HEK293 (cell line): ENCODE data around the gene ALG6.
A peak's percentile ranks its signal among the peaks of the same experiment; 100 is the strongest.

ENCODE experiments used
- CTCF ChIA-PET: fragments of 350-600 bp; formaldehyde crosslinking; extraction: SDS; loops from one replicate; lab custom pipeline; 2021; ENCODE audit warnings: antibody characterized with exemption; lab: Yijun Ruan, JAX
- POLR2A ChIA-PET: fragments of 300-600 bp; formaldehyde crosslinking; extraction: SDS; loops from one replicate; lab custom pipeline; 2020; ENCODE audit warnings: antibody characterized with exemption, inconsistent platforms; lab: Yijun Ruan, JAX
- H3K27ac ChIP-seq: fragments of 200-500 bp; sonication (Bioruptor generic); 2 replicates; pipeline ENCODE4 v1.5.1; 2014; ENCODE audit warnings: low read depth, low read length, control low read depth, inconsistent platforms; ENCODE audit errors: extremely low read depth
- H3K36me3 ChIP-seq, 2 experiments: fragments of 200-500 bp in 1 of 2; sonication (Bioruptor generic) in 1 of 2; 1 replicate in 1 of 2; 2 replicates in 1 of 2; pipeline ENCODE4 v1.5.1; 2014 to 2017; ENCODE audit warnings: inconsistent platforms in 2 of 2, low read length in 2 of 2; ENCODE audit not compliant: control insufficient read depth in 2 of 2, insufficient read depth in 1 of 2
- H3K4me1 ChIP-seq: fragments of 200-500 bp; sonication (Bioruptor generic); 2 replicates; pipeline ENCODE4 v1.5.1; 2014; ENCODE audit warnings: mild to moderate bottlenecking, low read length, inconsistent platforms; ENCODE audit not compliant: control insufficient read depth, insufficient read depth
- H3K4me3 ChIP-seq: 2 replicates; pipeline ENCODE4 v1.5.1; 2011; ENCODE audit warnings: low read depth, mild to moderate bottlenecking, control low read depth, low read length, moderate library complexity
- H3K9me3 ChIP-seq: fragments of 200-500 bp; sonication (Bioruptor generic); 2 replicates; pipeline ENCODE4 v1.5.1; 2014; ENCODE audit warnings: low read depth, low read length, inconsistent platforms; ENCODE audit not compliant: control insufficient read depth, insufficient read depth
- BCL11B ChIP-seq: fragments of 450-650 bp; formaldehyde crosslinking; IDR thresholded peaks from 2 replicates; pipeline ENCODE4 v1.5.1; 2016; ENCODE audit warnings: low read depth, missing biosample characterization, missing genetic modification characterization
- KLF1 ChIP-seq: fragments of 450-650 bp; formaldehyde crosslinking; IDR thresholded peaks from 2 replicates; pipeline ENCODE4 v1.5.1; 2016; ENCODE audit warnings: missing biosample characterization, missing genetic modification characterization
- PRDM1 ChIP-seq: fragments of 450-650 bp; formaldehyde crosslinking; IDR thresholded peaks from 2 replicates; pipeline ENCODE4; 2016; ENCODE audit warnings: missing biosample characterization, missing genetic modification characterization
- RBAK ChIP-seq: fragments of 450-650 bp; formaldehyde crosslinking; IDR thresholded peaks from 2 replicates; pipeline ENCODE4 v1.5.1; 2016; ENCODE audit warnings: missing biosample characterization, missing genetic modification characterization
- SP7 ChIP-seq: fragments of 450-650 bp; formaldehyde crosslinking; IDR thresholded peaks from 2 replicates; pipeline ENCODE4 v1.5.1; 2016; ENCODE audit warnings: missing biosample characterization, missing genetic modification characterization
- YY1 ChIP-seq: fragments of 450-650 bp; formaldehyde crosslinking; IDR thresholded peaks from 2 replicates; pipeline ENCODE4 v1.5.1; 2018; ENCODE audit warnings: missing biosample characterization, missing genetic modification characterization
- ZBTB20 ChIP-seq: fragments of 450-650 bp; formaldehyde crosslinking; IDR thresholded peaks from 2 replicates; pipeline ENCODE4 v1.5.1; 2016; ENCODE audit warnings: missing biosample characterization, missing genetic modification characterization
- ZEB2 ChIP-seq: fragments of 450-650 bp; formaldehyde crosslinking; IDR thresholded peaks from 2 replicates; pipeline ENCODE4 v1.5.1; 2016; ENCODE audit warnings: missing biosample characterization, missing genetic modification characterization
- ZIC2 ChIP-seq: fragments of 450-650 bp; formaldehyde crosslinking; IDR thresholded peaks from 2 replicates; pipeline ENCODE4 v1.5.1; 2016; ENCODE audit warnings: missing biosample characterization, missing genetic modification characterization
- ZNF112 ChIP-seq: fragments of 450-650 bp; formaldehyde crosslinking; IDR thresholded peaks from 2 replicates; pipeline ENCODE4 v1.5.0; 2017; ENCODE audit warnings: missing biosample characterization, missing genetic modification characterization
- ZNF133 ChIP-seq: fragments of 450-650 bp; formaldehyde crosslinking; IDR thresholded peaks from 2 replicates; pipeline ENCODE4 v1.5.1; 2016; ENCODE audit warnings: missing biosample characterization, missing genetic modification characterization
- ZNF138 ChIP-seq: fragments of 450-650 bp; formaldehyde crosslinking; IDR thresholded peaks from 2 replicates; pipeline ENCODE4 v1.5.1; 2016; ENCODE audit warnings: missing biosample characterization, missing genetic modification characterization, borderline replicate concordance
- ZNF146 ChIP-seq: fragments of 450-650 bp; formaldehyde crosslinking; IDR thresholded peaks from 2 replicates; pipeline ENCODE4 v1.5.1; 2016; ENCODE audit warnings: missing biosample characterization, missing genetic modification characterization
- ZNF16 ChIP-seq: fragments of 450-650 bp; formaldehyde crosslinking; IDR thresholded peaks from 2 replicates; pipeline ENCODE4 v1.5.1; 2016; ENCODE audit warnings: low read depth, missing biosample characterization, missing genetic modification characterization
- ZNF214 ChIP-seq: fragments of 450-650 bp; formaldehyde crosslinking; IDR thresholded peaks from 2 replicates; pipeline ENCODE4 v1.5.1; 2017; ENCODE audit warnings: missing biosample characterization, mild to moderate bottlenecking, missing genetic modification characterization, borderline replicate concordance
- ZNF221 ChIP-seq: fragments of 450-650 bp; formaldehyde crosslinking; IDR thresholded peaks from 2 replicates; pipeline ENCODE4 v1.5.1; 2017; ENCODE audit warnings: missing biosample characterization, missing genetic modification characterization, borderline replicate concordance
- ZNF223 ChIP-seq: fragments of 450-650 bp; formaldehyde crosslinking; IDR thresholded peaks from 2 replicates; pipeline ENCODE4 v1.5.1; 2016; ENCODE audit warnings: missing biosample characterization, missing genetic modification characterization
- ZNF239 ChIP-seq: fragments of 450-650 bp; formaldehyde crosslinking; IDR thresholded peaks from 2 replicates; pipeline ENCODE4 v1.5.1; 2016; ENCODE audit warnings: missing biosample characterization, missing genetic modification characterization
- ZNF37A ChIP-seq: fragments of 450-650 bp; IDR thresholded peaks from 2 replicates; pipeline ENCODE4 v1.5.1; 2018; ENCODE audit warnings: missing biosample characterization, missing genetic modification characterization
- ZNF416 ChIP-seq: fragments of 450-650 bp; formaldehyde crosslinking; IDR thresholded peaks from 2 replicates; pipeline ENCODE4 v1.5.1; 2016; ENCODE audit warnings: missing biosample characterization, missing genetic modification characterization
- ZNF423 ChIP-seq: fragments of 450-650 bp; formaldehyde crosslinking; IDR thresholded peaks from 2 replicates; pipeline ENCODE4 v1.5.1; 2016; ENCODE audit warnings: missing biosample characterization, missing genetic modification characterization
- ZNF449 ChIP-seq: fragments of 450-650 bp; formaldehyde crosslinking; IDR thresholded peaks from 2 replicates; pipeline ENCODE4 v1.5.1; 2017; ENCODE audit warnings: missing biosample characterization, mild to moderate bottlenecking, missing genetic modification characterization, moderate library complexity
- ZNF555 ChIP-seq: fragments of 450-650 bp; formaldehyde crosslinking; conservative IDR thresholded peaks from 2 replicates; pipeline ENCODE4 v1.5.1; 2017; ENCODE audit warnings: missing biosample characterization, mild to moderate bottlenecking, missing genetic modification characterization, inconsistent platforms
- ZNF610 ChIP-seq: fragments of 450-650 bp; formaldehyde crosslinking; IDR thresholded peaks from 2 replicates; pipeline ENCODE4 v1.5.1; 2016; ENCODE audit warnings: missing biosample characterization, missing genetic modification characterization, borderline replicate concordance
- ZNF626 ChIP-seq: fragments of 450-650 bp; sonication (Bioruptor Pico); formaldehyde crosslinking; IDR thresholded peaks from 2 replicates; pipeline ENCODE4 v1.5.1; 2018; ENCODE audit warnings: missing biosample characterization, missing genetic modification characterization, inconsistent platforms
- ZNF639 ChIP-seq: fragments of 450-650 bp; formaldehyde crosslinking; IDR thresholded peaks from 2 replicates; pipeline ENCODE4 v1.5.1; 2016; ENCODE audit warnings: missing biosample characterization, missing genetic modification characterization
- ZNF768 ChIP-seq: fragments of 450-650 bp; formaldehyde crosslinking; IDR thresholded peaks from 2 replicates; pipeline ENCODE4 v1.5.1; 2018; ENCODE audit warnings: missing biosample characterization, mild to moderate bottlenecking, missing genetic modification characterization
- ZNF776 ChIP-seq: fragments of 450-650 bp; formaldehyde crosslinking; IDR thresholded peaks from 2 replicates; pipeline ENCODE4 v1.5.0; 2017; ENCODE audit warnings: missing biosample characterization, missing genetic modification characterization, borderline replicate concordance
- ZSCAN4 ChIP-seq: fragments of 450-650 bp; formaldehyde crosslinking; IDR thresholded peaks from 2 replicates; pipeline ENCODE4 v1.5.1; 2017; ENCODE audit warnings: missing biosample characterization, missing genetic modification characterization
- TF ChIP-seq, protein P1 (sequence below): fragments of 450-650 bp; formaldehyde crosslinking; IDR thresholded peaks from 2 replicates; pipeline ENCODE4 v1.5.1; 2016; ENCODE audit warnings: missing biosample characterization, missing genetic modification characterization

Gene ALG6

GRCh38 chr1:63321785-63322113 is 45.7 kb upstream of the ALG6 start:
- ChIA-PET CTCF (interaction anchor here (0.6 kb wide), 1 partner anchor 1025 kb away, joined by 8 read pairs; no protein-coding TSS in a partner anchor), POLR2A (interaction anchor here (0.8 kb wide), 1 partner anchor 54 kb away, joined by 3 read pairs; no protein-coding TSS in a partner anchor)
- no peak for TF ChIP-seq ZNF146 (tag by site-specific recombination)
- TF ChIP-seq ZBTB20, result peak; percentile 81
- 0 out of 2 replicates have a peak, but pooled peaks have one; percentile 6 for TF ChIP-seq ZIC2 (tag by site-specific recombination)
- TF ChIP-seq ZSCAN4, result no peak
- no peak for TF ChIP-seq ZNF112
- TF ChIP-seq ZNF768 (tag by site-specific recombination), result no peak
- Histone ChIP-seq H3K9me3 (no peaks in the 10 kb centered on the region), H3K27ac (0 out of 2 replicates have a peak overlapping the region, but pooled peaks have one; percentile 83), H3K4me3 (peak overlapping the region; percentile 47), H3K36me3 (no peaks in the 10 kb centered on the region), H3K4me1 (peaks cover 12% of the 10 kb centered on the region)

DNA sequence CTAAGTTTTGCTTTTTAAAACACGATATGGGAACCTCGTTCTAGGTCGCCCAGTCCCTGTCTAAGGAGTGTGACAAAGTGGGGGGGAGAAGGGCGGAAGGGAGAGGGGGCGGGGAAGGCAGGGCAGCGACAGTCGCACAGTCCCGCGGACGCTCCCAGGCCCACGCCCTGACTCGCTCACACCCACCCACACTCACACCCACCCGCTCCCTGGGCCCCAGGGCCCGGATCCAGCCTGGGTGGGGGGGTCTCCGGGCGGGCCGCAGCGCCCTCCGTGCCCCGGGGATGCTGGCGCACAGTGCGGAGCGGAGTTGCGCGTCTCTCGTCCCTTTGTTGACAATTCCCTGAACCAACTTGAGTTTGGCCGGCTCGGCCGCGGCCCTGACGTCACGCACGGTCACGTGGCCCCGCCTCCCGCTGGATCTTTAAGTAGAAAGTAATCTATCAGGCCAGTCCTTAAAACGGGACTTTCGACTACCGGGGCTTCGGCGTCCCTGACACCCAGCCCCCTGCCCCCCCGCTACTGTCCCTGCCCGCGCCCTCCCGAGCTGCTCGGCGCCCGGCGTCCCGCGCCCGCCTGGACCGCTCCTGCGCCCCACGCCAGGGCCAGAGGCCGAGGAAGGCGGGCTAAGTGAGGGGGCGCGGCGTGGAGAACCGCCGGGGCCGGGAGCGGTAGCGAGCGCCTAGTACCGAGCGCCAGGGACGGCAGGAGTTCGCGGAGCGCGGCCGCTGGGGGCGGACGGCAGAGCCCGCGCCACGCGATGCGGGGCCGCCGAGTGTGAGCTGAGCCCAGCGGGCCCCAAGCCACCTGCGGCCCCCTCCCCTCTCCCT is 45.1 kb upstream of the ALG6 start, which contains the start of gene FOXD3:
Gene FOXD3 (plus strand): TSS at position 454 of the 830 bp plus-strand sequence. CDS start 492 bp downstream, outside the sequence.
- Histone ChIP-seq H3K4me1 (peaks cover 12% of the 10 kb centered on the region), H3K9me3 (no peaks in the 10 kb centered on the region), H3K36me3 (no peaks in the 10 kb centered on the region), H3K4me3 (peak within 1 kb of the TSS; percentile 47), H3K27ac (peak within 1 kb of the TSS; percentile 83)
- ChIA-PET CTCF (interaction anchor here (0.6 kb wide), 1 partner anchor 1025 kb away, joined by 8 read pairs; no protein-coding TSS in a partner anchor), POLR2A (interaction anchor here (0.8 to 1.3 kb wide), 2 partner anchors 53 to 201 kb away, joined by 3 to 4 read pairs; partner anchors contain the start of gene EFCAB7)
- peak; percentile 73; the same call in 1 of the 2 replicates for TF ChIP-seq ZNF610
- no peak for TF ChIP-seq ZNF138 (tag by site-specific recombination)
- 0 out of 2 replicates have a peak, but pooled peaks have one; percentile 11 for TF ChIP-seq ZNF37A
- no peak for TF ChIP-seq ZNF133 (tag by site-specific recombination)
- TF ChIP-seq, protein P1, sequence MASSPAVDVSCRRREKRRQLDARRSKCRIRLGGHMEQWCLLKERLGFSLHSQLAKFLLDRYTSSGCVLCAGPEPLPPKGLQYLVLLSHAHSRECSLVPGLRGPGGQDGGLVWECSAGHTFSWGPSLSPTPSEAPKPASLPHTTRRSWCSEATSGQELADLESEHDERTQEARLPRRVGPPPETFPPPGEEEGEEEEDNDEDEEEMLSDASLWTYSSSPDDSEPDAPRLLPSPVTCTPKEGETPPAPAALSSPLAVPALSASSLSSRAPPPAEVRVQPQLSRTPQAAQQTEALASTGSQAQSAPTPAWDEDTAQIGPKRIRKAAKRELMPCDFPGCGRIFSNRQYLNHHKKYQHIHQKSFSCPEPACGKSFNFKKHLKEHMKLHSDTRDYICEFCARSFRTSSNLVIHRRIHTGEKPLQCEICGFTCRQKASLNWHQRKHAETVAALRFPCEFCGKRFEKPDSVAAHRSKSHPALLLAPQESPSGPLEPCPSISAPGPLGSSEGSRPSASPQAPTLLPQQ, result peak; percentile 63; the same call in 1 of the 2 replicates
- TF ChIP-seq ZNF221 (tag by site-specific recombination), result no peak
- TF ChIP-seq YY1, result no peak
- peak; percentile 78 for TF ChIP-seq SP7
- TF ChIP-seq PRDM1 (tag by site-specific recombination), result 0 out of 2 replicates have a peak, but pooled peaks have one; percentile 10
- no peak for TF ChIP-seq RBAK (tag by site-specific recombination)
- TF ChIP-seq ZNF555, result no peak
- TF ChIP-seq ZNF776 (tag by site-specific recombination), result no peak
- TF ChIP-seq ZNF416, result no peak
- TF ChIP-seq ZNF423, result peak; percentile 8; the same call in 1 of the 2 replicates
- no peak for TF ChIP-seq ZNF16 (tag by site-specific recombination)
- TF ChIP-seq KLF1, result peak; percentile 97
- TF ChIP-seq ZNF449, result peak; percentile 84
- no peak for TF ChIP-seq ZNF214
- no peak for TF ChIP-seq ZNF239 (tag by site-specific recombination)
- peak; percentile 79 for TF ChIP-seq ZEB2 (tag by site-specific recombination)
- peak; percentile 46; the same call in 1 of the 2 replicates for TF ChIP-seq ZNF639 (tag by site-specific recombination)
- 0 out of 2 replicates have a peak, but pooled peaks have one; percentile 18 for TF ChIP-seq BCL11B (tag by site-specific recombination)
- no peak for TF ChIP-seq ZNF223 (tag by site-specific recombination)
- TF ChIP-seq ZNF626 (tag by site-specific recombination), result no peak
